Body of pancreas (tissue), 4 donors: ENCODE results near the gene OOSP4B. TPM values are rescaled to one million over a fixed set of nuclear protein-coding genes. Genes with fewer than 3 reads are reported as not detected.

Source experiments
- ATAC-seq: fragments of 150-250 bp; one replicate; pipeline ENCODE4 v1.9.1; 2016
- DNase-seq, 4 donors: peaks; one replicate each; pipeline ENCODE4 v3.0.0-alpha.2; 2019
- H3K27ac ChIP-seq, 4 donors: fragments of 200-600 bp; sonication (generic); 1 replicate in 3 of 4; 2 replicates in 1 of 4; pipeline versions ENCODE4 v1.5.1 to v1.6.1; 2016 to 2019; ENCODE audit warnings: mild to moderate bottlenecking in 1 of 4, mixed read lengths in 1 of 4, moderate library complexity in 1 of 4
- H3K27me3 ChIP-seq, 2 donors: fragments of 200-600 bp; sonication (generic); one replicate each; pipeline ENCODE4 v1.6.0; 2016; ENCODE audit warnings: mild to moderate bottlenecking in 1 of 2
- H3K36me3 ChIP-seq, 2 donors: fragments of 200-600 bp; sonication (generic); replicated peaks in 1 of 2; 2 replicates each; pipeline ENCODE4 v1.5.1; 2016; ENCODE audit warnings: low read depth in 2 of 2; ENCODE audit not compliant: insufficient read depth in 1 of 2
- H3K4me1 ChIP-seq: fragments of 200-600 bp; sonication (generic); one replicate; pipeline ENCODE4 v1.6.0; 2016
- H3K4me3 ChIP-seq, 2 donors: fragments of 200-600 bp; sonication (generic); 1 replicate in 1 of 2; 2 replicates in 1 of 2; pipeline ENCODE4 v1.5.1; 2016 to 2019
- H3K9me3 ChIP-seq, 3 donors: fragments of 200-600 bp; sonication (generic); 1 replicate in 2 of 3; 2 replicates in 1 of 3; pipeline ENCODE4 v1.5.1; 2016
- POLR2A ChIP-seq, 3 donors: fragments of 450-650 bp; IDR thresholded peaks; one replicate each; pipeline ENCODE4 v1.6.1; 2016; ENCODE audit warnings: antibody characterized with exemption in 3 of 3, mild to moderate bottlenecking in 2 of 3
- WGBS, 2 donors: methylation state at CpG; one replicate each; pipeline ENCODE4 v1.1.5; 2017; 5-methylcytosine and 5-hydroxymethylcytosine counted together
- intact Hi-C: fragments of 100-400 bp; cut with DNase I; formaldehyde crosslinking; loops from one replicate; pipeline ENCODE4 v1.15.1; 2023
- total RNA-seq, 2 donors: library from RNA; depleted of rRNA; stranded (reverse); fragments of >200 nt; gene quantifications; one replicate each; pipeline ENCODE4 v1.1.0, GENCODE V29; 2016
- TF ChIP-seq, protein P1 (sequence below), 7 experiments: fragments of 450-650 bp in 4 of 7; fragments of 200-600 bp in 3 of 7; sonication (generic) in 3 of 7; IDR thresholded peaks; one replicate each; pipeline ENCODE4 v1.5.1; 2016 to 2019; ENCODE audit warnings: antibody characterized with exemption in 7 of 7

The OOSP4B gene
- total RNA-seq, 2 donors from 2014 or later, result not detected

DNA sequence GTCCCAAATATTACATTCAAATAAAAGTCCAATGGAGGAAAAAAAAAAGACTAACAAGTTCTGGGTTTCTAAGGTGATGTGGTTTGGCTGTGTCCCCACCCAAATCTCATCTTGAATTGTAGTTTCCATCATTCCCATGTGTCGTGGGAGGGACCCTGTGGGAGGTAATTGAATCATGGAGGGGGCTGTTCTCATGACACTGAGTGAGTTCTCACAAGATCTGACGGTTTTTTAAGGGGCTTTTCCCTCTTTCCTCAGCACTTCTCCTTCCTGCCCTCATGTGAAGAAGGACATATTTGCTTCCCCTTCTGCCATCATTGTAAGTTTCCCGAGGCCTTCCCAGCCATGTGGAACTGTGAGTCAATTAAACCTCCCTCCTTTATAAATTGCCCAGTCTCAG lies 63.6 kb downstream of the OOSP4B start:
- 67 to 86% methylated on average over 3 of the region's 3 CpGs for WGBS, 2 donors
- intact Hi-C loops, result no loop called here
- TF ChIP-seq POLR2A (IDR thresholded peaks at IDR 0.05), result no peak
- TF ChIP-seq, protein P1, sequence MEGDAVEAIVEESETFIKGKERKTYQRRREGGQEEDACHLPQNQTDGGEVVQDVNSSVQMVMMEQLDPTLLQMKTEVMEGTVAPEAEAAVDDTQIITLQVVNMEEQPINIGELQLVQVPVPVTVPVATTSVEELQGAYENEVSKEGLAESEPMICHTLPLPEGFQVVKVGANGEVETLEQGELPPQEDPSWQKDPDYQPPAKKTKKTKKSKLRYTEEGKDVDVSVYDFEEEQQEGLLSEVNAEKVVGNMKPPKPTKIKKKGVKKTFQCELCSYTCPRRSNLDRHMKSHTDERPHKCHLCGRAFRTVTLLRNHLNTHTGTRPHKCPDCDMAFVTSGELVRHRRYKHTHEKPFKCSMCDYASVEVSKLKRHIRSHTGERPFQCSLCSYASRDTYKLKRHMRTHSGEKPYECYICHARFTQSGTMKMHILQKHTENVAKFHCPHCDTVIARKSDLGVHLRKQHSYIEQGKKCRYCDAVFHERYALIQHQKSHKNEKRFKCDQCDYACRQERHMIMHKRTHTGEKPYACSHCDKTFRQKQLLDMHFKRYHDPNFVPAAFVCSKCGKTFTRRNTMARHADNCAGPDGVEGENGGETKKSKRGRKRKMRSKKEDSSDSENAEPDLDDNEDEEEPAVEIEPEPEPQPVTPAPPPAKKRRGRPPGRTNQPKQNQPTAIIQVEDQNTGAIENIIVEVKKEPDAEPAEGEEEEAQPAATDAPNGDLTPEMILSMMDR (IDR thresholded peaks at IDR 0.05), result no peak
- DNase-seq, result no peak
- H3K4me1 ChIP-seq, result no peaks in the 10 kb centered on the region
- no peak for ATAC-seq
- H3K4me3 ChIP-seq, result no peak overlapping the region
- no peaks in the 10 kb centered on the region for H3K36me3 ChIP-seq
- H3K27ac ChIP-seq, result no peak overlapping the region
- H3K9me3 ChIP-seq, result peaks cover 0 to 7% (median 0%) of the 10 kb centered on the region in 3 donors
- no peaks in the 10 kb centered on the region for H3K27me3 ChIP-seq

Other genes starting within 250 kb of the OOSP4B start
- gene MRPL16, start 206.4 kb upstream of the OOSP4B start, total RNA-seq, result 10 to 100 TPM; 29.7 to 31.1 TPM
- gene CBLIF, start 171.7 kb upstream of the OOSP4B start, total RNA-seq, result not detected
- gene TCN1, start 150.7 kb upstream of the OOSP4B start, total RNA-seq, result 1 to 10 TPM in 1 of 2 donors, not detected in 1; 1.3 TPM
- gene OOSP3, start 138.4 kb upstream of the OOSP4B start, total RNA-seq, result not detected
- not detected for gene OOSP1, start 78.7 kb upstream of the OOSP4B start, total RNA-seq
- not detected for gene OOSP4A, start 53.1 kb upstream of the OOSP4B start, total RNA-seq
- not detected for gene OOSP2, start 23.2 kb downstream of the OOSP4B start, total RNA-seq
- gene MS4A3, start 39.5 kb downstream of the OOSP4B start, total RNA-seq, result not detected
- gene MS4A2, start 71.5 kb downstream of the OOSP4B start, total RNA-seq, result under 1 TPM; 0.26 to 0.33 TPM
- gene MS4A6A, start 165.9 kb downstream of the OOSP4B start, total RNA-seq, result 10 to 100 TPM in 1 of 2 donors, 1 to 10 TPM in 1; 5.9 to 24.9 TPM
- not detected for gene MS4A4E, start 226.0 kb downstream of the OOSP4B start, total RNA-seq